Tibial artery (tissue), 4 donors: Measurements from ENCODE around the gene TXK.

Source experiments
- DNase-seq, 2 donors: peaks; one replicate each; pipeline ENCODE4 v3.0.0-alpha.2; 2019
- H3K27ac ChIP-seq, 2 donors: fragments of 200-600 bp; sonication (generic) in 1 of 2; 1 replicate in 1 of 2; 2 replicates in 1 of 2; pipeline ENCODE4 v1.5.1; 2018 to 2019; ENCODE audit warnings: mild to moderate bottlenecking in 1 of 2
- H3K27me3 ChIP-seq, 2 donors: fragments of 200-600 bp; sonication (generic) in 1 of 2; one replicate each; pipeline versions ENCODE4 v1.5.1 to v1.6.0; 2016 to 2019
- H3K36me3 ChIP-seq, 3 donors: fragments of 200-600 bp; sonication (generic) in 2 of 3; one replicate each; pipeline ENCODE4 v1.5.1; 2016 to 2019; ENCODE audit warnings: mild to moderate bottlenecking in 2 of 3
- H3K4me1 ChIP-seq, 4 donors: fragments of 200-600 bp; sonication (generic) in 2 of 4; 1 replicate in 3 of 4; 2 replicates in 1 of 4; pipeline ENCODE4 v1.5.1; 2016 to 2019
- H3K4me3 ChIP-seq, 2 donors: fragments of 200-600 bp; sonication (generic) in 1 of 2; 1 replicate in 1 of 2; 2 replicates in 1 of 2; pipeline ENCODE4 v1.5.1; 2018 to 2019; ENCODE audit warnings: mild to moderate bottlenecking in 2 of 2
- H3K9me3 ChIP-seq, 3 donors: fragments of 200-600 bp; sonication (generic) in 1 of 3; one replicate each; pipeline ENCODE4 v1.5.1; 2016 to 2019
- CTCF ChIP-seq, 2 experiments: fragments of 200-600 bp in 1 of 2; fragments of 450-650 bp in 1 of 2; IDR thresholded peaks; one replicate each; pipeline ENCODE4 v1.5.1; 2017 to 2019; ENCODE audit warnings: antibody characterized with exemption in 2 of 2, mild to moderate bottlenecking in 1 of 2, moderate library complexity in 1 of 2
- intact Hi-C: fragments of 100-400 bp; cut with DNase I; formaldehyde crosslinking; loops from one replicate; pipeline ENCODE4 v1.15.0; 2023; ENCODE audit warnings: low total_unique reads

Gene TXK

GRCh38 chr4:48085821-48086589 lies 48.0 kb downstream of the TXK start:
- Histone ChIP-seq H3K27me3 (no peaks in the 10 kb centered on the region), H3K9me3 (no peaks in the 10 kb centered on the region), H3K27ac (no peak overlapping the region), H3K4me3 (no peak overlapping the region), H3K4me1 (no peaks in the 10 kb centered on the region), H3K36me3 (no peaks in the 10 kb centered on the region)
- intact Hi-C loops: loop anchor here (5.0 to 10.0 kb wide), 2 partner anchors 84 to 161 kb away; no protein-coding TSS in a partner anchor
- no peak for TF ChIP-seq CTCF (IDR thresholded peaks at IDR 0.05)
- DNase-seq: no peak

GRCh38 chr4:48082956-48083355 lies 51.1 kb downstream of the TXK start:
- DNase-seq: no peak
- Histone ChIP-seq H3K4me1 (no peaks in the 10 kb centered on the region), H3K27me3 (no peaks in the 10 kb centered on the region), H3K9me3 (no peaks in the 10 kb centered on the region), H3K4me3 (no peak overlapping the region), H3K36me3 (no peaks in the 10 kb centered on the region), H3K27ac (no peak overlapping the region)
- intact Hi-C loops: loop anchor here (10.0 kb wide), 1 partner anchor 158 kb away; no protein-coding TSS in a partner anchor
- TF ChIP-seq CTCF (IDR thresholded peaks at IDR 0.05): no peak

- Histone ChIP-seq H3K4me1 (no peaks in the 10 kb centered on the region), H3K4me3 (no peak overlapping the region), H3K27me3 (no peaks in the 10 kb centered on the region), H3K27ac (no peak overlapping the region), H3K9me3 (no peaks in the 10 kb centered on the region), H3K36me3 (no peaks in the 10 kb centered on the region)
- intact Hi-C loops: loop anchor here (10.0 kb wide), 1 partner anchor 156 kb away; no protein-coding TSS in a partner anchor
- no peak for TF ChIP-seq CTCF (IDR thresholded peaks at IDR 0.05)
- DNase-seq: no peak
These were observed 52.9 kb downstream of the TXK start for GRCh38 chr4:48081196-48081595.

GRCh38 chr4:48079972-48080391 lies 54.1 kb downstream of the TXK start:
- TF ChIP-seq CTCF (IDR thresholded peaks at IDR 0.05): no peak
- Histone ChIP-seq H3K9me3 (no peaks in the 10 kb centered on the region), H3K4me1 (no peaks in the 10 kb centered on the region), H3K27ac (no peak overlapping the region), H3K4me3 (no peak overlapping the region), H3K36me3 (no peaks in the 10 kb centered on the region), H3K27me3 (no peaks in the 10 kb centered on the region)
- intact Hi-C loops: loop anchor here (10.0 kb wide), 1 partner anchor 155 kb away; no protein-coding TSS in a partner anchor
- no peak for DNase-seq

GRCh38 chr4:48078862-48079655 lies 55.0 kb downstream of the TXK start:
- H3K4me3 ChIP-seq: no peak overlapping the region
- no peaks in the 10 kb centered on the region for H3K27me3 ChIP-seq
- H3K27ac ChIP-seq: no peak overlapping the region
- no peaks in the 10 kb centered on the region for H3K9me3 ChIP-seq
- TF ChIP-seq CTCF (IDR thresholded peaks at IDR 0.05): no peak
- no peak for DNase-seq
- no peaks in the 10 kb centered on the region for H3K4me1 ChIP-seq
- no peaks in the 10 kb centered on the region for H3K36me3 ChIP-seq
- intact Hi-C loops: no loop called here
